Spleen (tissue), 7 donors: Measurements from ENCODE around the gene GJB3.

Experiments used
- CTCF ChIP-seq, 11 experiments: fragments of 200-600 bp in 7 of 11; fragments of 450-650 bp in 4 of 11; sonication (generic) in 4 of 11; IDR thresholded peaks in 8 of 11; conservative IDR thresholded peaks in 3 of 11; 1 replicate in 7 of 11; 2 replicates in 4 of 11; pipeline versions ENCODE4 v1.4.0 to v1.8.0; 2016 to 2021; ENCODE audit warnings: antibody characterized with exemption in 11 of 11, inconsistent platforms in 4 of 11, mild to moderate bottlenecking in 1 of 11
- POLR2A ChIP-seq, 3 donors: fragments of 450-650 bp; IDR thresholded peaks; one replicate each; pipeline ENCODE4 v1.5.1; 2017; ENCODE audit warnings: antibody characterized with exemption in 3 of 3, mild to moderate bottlenecking in 1 of 3
- donor health status: DM: no; HTN: no; CAD: no; lungs with moderate emphysema.
- donor health status: DM: no; HTN: no; CAD: no.
- donor health status: DM: no; HTN: no; CAD: no.

GRCh38 chr1:34776911-34777310, 4.1 kb upstream of the GJB3 start:
- no peak for TF ChIP-seq POLR2A (IDR thresholded peaks at IDR 0.05)
- no peak for TF ChIP-seq CTCF (IDR thresholded peaks at IDR 0.05 in 8 of 11, conservative IDR thresholded peaks at IDR 0.05 in 3 of 11)
